ENCODE data around the gene PTH2.
"Not testable (repeated sequence)": the region's sequence is repeated elsewhere in the genome, so short reads cannot be mapped to it uniquely, and the experiment has no call there.

The PTH2 gene

GRCh38 chr19:49447485-49448431, 24.5 kb upstream of the PTH2 start:
- DNase-seq = peak; percentile 74

GRCh38 chr19:49445997-49446396, 22.8 kb upstream of the PTH2 start:
- DNase-seq = no peak

DNA sequence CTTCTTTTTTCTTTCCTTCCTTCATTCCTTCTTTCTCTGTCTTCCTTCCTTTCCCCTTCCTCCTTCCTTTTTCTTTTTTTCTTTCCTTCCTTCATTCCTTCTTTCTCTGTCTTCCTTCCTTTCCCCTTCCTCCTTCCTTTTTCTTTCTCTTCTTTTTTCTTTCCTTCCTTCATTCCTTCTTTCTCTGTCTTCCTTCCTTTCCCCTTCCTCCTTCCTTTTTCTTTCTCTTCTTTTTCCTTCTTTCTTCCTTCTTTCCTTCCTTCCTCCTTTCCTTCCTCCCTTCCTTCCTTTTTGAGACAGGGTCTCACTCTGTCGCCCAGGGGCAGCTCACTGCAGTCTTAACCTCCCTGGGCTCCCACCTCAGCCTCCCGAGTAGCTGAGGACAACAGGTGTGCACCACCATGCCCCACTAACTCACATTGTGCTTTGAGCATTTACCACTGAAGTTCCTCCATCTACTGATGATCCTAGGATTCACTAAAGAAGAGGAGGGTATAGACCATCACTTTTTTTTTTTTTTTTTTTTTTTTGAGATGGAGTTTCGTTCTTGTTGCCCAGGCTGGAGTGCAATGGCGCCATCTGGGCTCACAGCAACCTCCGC, 21.0 kb upstream of the PTH2 start:
- DNase-seq = not testable (repeated sequence)

GRCh38 chr19:49443366-49444099, 20.3 kb upstream of the PTH2 start:
- DNase-seq = peak; percentile 97

- DNase-seq = peak; percentile 86
These were observed 19.6 kb upstream of the PTH2 start for GRCh38 chr19:49442771-49443365.

GRCh38 chr19:49442354-49442753, 19.1 kb upstream of the PTH2 start:
- no peak for DNase-seq

DNA sequence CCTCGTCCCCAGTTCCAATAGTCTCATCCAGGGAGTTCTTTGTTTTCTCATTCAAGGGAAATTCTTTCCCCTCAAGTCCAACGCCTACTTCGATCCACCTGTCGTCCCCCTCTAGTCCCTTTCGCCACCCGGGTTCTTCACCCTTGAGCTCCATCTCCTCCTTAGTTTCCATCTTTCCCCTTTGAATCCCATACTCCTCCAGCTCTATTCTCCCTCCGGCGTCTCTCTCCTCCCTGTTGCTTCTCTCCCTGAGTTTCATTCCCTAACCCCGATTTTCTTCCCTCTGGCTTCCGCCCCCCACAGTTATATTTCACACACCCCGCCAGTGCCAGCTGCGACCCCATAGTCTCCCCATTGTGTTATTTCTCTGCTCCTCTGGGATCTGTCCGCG, 18.7 kb upstream of the PTH2 start:
- no peak for DNase-seq

GRCh38 chr19:49441210-49441959, 18.1 kb upstream of the PTH2 start, which contains the start of gene SLC17A7:
Gene SLC17A7 (minus strand): TSS chr19:49441527. CDS start chr19:49441379, 148 bp downstream.
- peak; percentile 78 for DNase-seq

DNA sequence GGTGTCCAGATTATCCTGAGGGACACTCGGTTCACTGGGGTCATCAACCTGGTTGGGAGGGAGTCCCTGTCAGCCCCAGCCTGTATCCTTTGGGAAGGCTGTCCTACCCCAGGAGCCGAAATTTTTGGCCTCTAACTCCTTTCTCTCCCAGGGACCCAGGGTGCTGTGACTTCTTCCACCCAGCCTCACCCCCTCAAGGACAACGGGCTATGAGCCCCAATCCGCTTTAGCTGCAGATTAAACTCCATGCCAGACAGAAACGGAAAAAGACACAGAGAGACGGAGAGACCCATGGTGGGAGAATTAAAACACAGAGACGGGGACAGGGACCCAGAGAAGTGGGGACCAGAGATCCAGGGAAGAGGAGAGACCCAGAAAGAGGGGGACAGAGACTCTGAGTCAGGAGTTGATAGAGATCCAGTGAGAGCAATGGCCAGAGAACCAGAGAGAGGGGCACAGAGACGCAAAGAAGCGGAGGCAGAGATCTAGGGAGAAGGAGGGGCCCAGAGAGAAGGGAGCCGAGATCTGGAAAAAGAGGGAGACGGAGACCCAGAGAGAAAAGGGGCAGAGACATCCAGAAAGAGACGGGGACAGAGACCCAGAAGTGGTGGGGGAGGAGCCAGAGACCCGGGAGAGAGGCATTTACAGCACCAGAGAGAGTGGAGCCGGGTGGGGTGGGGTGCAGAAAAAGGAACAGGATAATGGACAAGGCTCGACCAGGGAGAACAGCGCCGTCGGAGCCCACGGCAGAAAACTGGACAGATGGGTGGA, 17.4 kb upstream of the PTH2 start:
- DNase-seq = no peak

DNA sequence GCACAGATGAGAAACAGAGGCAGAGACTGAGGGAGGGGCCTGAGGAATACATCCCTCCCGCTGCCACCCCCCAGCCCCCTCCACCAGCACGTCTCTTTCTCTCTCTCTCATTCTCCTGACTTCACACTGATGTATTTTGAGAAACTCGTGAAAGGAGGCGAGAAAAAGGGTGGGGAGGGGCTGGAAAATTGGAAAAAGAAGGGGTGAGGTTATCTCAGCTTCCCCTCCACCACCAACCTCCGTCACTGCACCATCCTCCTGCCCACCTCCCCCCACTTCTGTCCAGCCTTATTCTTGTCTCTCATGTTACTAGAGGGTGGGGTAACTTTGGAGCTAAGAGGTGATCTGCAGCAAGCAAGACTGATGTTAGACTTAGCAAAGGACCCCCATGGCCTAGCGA, 16.6 kb upstream of the PTH2 start:
- no peak for DNase-seq

- DNase-seq = no peak
These were observed 15.0 kb upstream of the PTH2 start for GRCh38 chr19:49438261-49438660.

GRCh38 chr19:49437231-49437630, 14.0 kb upstream of the PTH2 start:
- DNase-seq = no peak

- DNase-seq = peak; percentile 92
These were observed 13.3 kb upstream of the PTH2 start for GRCh38 chr19:49436381-49437017.

- DNase-seq = no peak
These were observed 12.4 kb upstream of the PTH2 start for GRCh38 chr19:49435670-49436069.

DNA sequence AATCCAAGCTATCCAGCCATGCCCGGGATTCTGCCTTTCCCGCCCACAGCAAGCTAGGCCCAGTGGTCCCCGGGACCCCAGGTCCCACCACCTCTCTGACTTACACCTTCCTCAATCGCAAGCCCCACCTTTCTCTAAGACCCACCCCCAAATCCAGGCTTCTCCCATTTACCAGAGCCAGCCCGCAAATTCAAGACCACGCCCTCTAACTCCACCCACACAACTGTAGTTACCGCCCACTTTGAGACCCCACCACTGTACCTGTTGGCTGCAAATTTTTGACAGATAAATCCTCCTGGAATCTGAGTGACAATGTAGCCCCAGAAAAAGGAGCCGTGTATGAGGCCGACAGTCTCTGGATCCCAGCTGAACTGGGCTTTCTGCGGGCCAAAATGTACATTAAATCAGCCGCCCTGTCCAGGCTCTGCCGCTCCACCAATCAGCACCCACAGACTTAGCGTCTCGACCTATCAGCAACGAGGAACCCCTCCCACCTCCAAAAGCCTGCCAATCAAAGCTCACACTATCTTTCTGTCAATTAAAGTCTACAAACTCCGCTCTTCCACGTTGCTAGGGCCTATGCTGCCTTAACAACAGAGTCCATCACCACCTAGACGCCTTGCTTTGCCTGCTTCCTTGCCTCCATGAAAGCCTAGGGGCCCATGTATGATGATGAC, 11.8 kb upstream of the PTH2 start:
- DNase-seq = no peak

DNA sequence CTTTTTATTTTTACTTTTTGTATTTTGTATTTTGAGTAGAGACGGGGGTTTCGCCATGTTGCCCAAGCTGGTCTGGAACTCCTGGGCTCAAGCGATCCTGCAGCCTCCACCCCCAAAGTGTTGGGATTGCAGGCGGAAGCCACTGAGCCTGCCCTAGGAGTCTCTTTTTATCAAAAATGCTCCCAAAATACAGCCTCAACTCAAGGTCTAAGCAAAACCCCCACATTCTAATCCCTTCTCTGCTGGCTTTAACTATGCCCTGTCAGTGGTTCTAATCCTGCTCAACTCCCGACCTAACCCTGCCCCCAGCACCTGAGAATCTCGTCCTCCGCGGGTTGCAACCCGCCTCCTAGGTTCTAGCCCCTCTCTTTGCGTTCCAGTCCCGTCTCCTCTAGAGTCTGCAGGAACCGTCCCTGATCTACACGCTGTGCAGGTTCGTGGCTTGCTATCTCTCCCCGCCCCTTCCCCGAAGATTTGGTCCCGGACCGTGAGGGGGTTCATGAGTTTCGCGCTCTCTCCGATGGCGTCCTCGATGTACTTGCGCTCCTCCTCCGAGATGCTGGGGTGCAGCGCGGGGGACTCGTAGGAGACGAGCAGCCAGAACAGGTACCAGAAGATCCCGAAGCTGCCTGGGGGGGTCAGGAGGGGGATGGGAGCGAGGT, 10.1 kb upstream of the PTH2 start:
- no peak for DNase-seq

DNA sequence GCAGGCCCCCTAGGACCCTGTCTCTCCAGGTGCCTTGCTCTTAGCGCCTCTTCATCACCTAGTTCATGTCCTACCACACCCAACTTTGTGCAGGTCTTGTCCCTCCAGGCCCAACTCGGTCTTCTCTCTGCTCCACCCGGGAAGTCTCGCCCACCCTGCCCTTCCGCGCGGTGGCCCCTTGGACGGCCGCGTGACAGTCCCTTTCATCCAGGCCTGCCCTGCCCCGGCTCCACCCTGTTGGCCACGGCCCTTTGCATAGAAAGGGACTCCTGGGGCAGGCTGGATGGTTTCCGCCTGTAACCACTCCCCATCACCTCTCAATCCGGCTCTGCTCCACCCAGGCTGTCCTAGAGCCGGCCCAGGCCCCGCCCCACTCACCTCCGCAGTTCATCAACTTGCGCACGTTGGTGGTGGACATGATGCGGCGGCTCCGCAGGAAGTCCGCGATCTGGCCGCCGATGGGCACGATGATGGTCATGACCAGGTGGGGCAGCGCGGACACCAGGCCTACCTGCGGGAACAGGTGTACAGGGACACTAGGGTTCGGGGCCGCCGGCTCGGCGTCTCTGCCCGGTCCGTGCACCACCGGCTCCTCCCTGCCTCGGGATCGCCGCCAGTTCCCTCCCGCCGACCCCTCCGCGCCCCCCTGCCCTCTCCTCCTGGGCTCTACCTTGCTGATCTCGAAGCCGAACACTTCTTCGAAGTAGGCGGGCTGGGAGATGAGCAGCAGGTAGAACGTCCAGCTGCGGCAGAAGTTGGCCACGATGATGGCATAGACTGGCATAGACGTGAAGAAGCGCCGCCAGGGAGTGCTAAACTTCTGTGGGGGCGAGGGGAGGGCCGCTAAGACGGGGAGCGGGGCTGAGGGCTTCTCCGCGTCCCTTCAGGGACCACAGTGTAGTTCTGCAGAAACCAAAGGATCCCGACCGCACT, 9.2 kb upstream of the PTH2 start:
- no peak for DNase-seq

- no peak for DNase-seq
These were observed 8.1 kb upstream of the PTH2 start for GRCh38 chr19:49431330-49431749.
